SJCRH30 (cell line): Measurements from ENCODE around the gene AIF1. TPM values are rescaled to one million over a fixed set of nuclear protein-coding genes. Genes with fewer than 3 reads are reported as not detected.

Experiments used
- DNase-seq, 2 experiments: peaks; one replicate each; pipeline ENCODE4 v3.0.0-alpha.2; 2015 to 2020
- H3K27ac ChIP-seq: fragments of 250-450 bp; sonication (Bioruptor Pico); 2 replicates; pipeline ENCODE4 v1.5.1; 2020; ENCODE audit warnings: mild to moderate bottlenecking, moderate library complexity
- H3K27me3 ChIP-seq: fragments of 250-450 bp; sonication (Bioruptor Pico); 2 replicates; pipeline ENCODE4 v1.5.1; 2020; ENCODE audit warnings: mild to moderate bottlenecking, moderate library complexity
- H3K36me3 ChIP-seq: fragments of 250-450 bp; sonication (Bioruptor Pico); 2 replicates; pipeline ENCODE4 v1.5.1; 2020; ENCODE audit warnings: mild to moderate bottlenecking, moderate library complexity
- H3K4me1 ChIP-seq: fragments of 250-450 bp; sonication (Bioruptor Pico); 2 replicates; pipeline ENCODE4 v1.5.1; 2020; ENCODE audit warnings: mild to moderate bottlenecking, moderate library complexity
- H3K4me3 ChIP-seq: fragments of 250-450 bp; sonication (Bioruptor Pico); 2 replicates; pipeline ENCODE4 v1.5.1; 2020; ENCODE audit warnings: mild to moderate bottlenecking, moderate library complexity
- H3K9me3 ChIP-seq: fragments of 250-450 bp; sonication (Bioruptor Pico); replicated peaks from 2 replicates; pipeline ENCODE4 v1.5.1; 2020; ENCODE audit warnings: mild to moderate bottlenecking, moderate library complexity
- total RNA-seq: library from RNA; depleted of rRNA; stranded (reverse); fragments of >200 nt; shearing (Covaris generic); gene quantifications from 2 replicates; pipeline ENCODE4 v1.2.3, GENCODE V29; 2014; rRNA removed

AIF1 gene
- not detected in 2 replicates for total RNA-seq

DNA sequence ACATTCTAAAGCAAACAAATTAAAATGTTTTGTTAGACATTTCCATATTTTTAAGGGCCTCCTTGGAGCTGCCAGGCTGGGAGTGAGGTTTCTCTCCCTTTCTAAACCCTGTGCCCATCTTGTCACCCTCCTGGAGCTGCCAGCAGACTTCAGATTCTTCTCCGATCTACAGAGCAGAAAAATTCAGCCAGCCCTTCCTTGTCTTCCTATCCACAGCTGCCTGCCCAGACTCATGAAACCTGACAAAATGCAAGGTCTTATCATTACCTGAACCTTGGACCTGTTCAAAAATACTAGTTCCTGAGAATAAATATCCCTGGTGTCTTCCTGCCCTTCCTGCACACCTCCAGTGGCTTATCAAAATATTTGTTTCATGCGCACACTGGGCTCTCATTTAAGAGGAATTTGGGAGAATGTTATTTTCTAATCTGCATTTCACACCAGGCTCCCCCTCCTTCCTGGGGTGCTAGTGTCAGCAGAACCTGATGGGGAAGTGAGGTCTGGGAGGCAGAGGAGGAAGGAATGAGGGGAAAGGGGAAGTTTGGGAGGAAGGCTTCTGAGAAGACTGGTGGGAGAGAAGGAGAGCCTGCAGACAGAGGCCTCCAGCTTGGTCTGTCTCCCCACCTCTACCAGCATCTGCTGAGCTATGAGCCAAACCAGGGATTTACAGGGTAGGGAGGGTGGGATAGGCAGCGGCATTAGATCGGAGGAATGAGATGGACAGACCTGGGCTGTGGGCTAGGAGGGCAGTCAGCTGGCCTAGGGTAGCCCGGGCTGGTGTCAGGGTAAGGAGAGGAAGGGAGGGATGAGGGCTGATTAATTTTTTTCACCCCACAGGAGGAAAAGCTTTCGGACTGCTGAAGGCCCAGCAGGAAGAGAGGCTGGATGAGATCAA, at the start of gene AIF1:
Gene AIF1, plus strand, starts transcription at position 551 of the 895 bp plus-strand sequence. Its CDS starts 96 bp downstream, at position 647.
- no peak for DNase-seq
- no peaks in the 10 kb centered on the region for H3K36me3 ChIP-seq
- H3K27ac ChIP-seq = no peak within 1 kb of the TSS
- no peaks in the 10 kb centered on the region for H3K4me1 ChIP-seq
- no peaks in the 10 kb centered on the region for H3K9me3 ChIP-seq
- no peak within 1 kb of the TSS for H3K4me3 ChIP-seq
- H3K27me3 ChIP-seq = no peaks in the 10 kb centered on the region

DNA sequence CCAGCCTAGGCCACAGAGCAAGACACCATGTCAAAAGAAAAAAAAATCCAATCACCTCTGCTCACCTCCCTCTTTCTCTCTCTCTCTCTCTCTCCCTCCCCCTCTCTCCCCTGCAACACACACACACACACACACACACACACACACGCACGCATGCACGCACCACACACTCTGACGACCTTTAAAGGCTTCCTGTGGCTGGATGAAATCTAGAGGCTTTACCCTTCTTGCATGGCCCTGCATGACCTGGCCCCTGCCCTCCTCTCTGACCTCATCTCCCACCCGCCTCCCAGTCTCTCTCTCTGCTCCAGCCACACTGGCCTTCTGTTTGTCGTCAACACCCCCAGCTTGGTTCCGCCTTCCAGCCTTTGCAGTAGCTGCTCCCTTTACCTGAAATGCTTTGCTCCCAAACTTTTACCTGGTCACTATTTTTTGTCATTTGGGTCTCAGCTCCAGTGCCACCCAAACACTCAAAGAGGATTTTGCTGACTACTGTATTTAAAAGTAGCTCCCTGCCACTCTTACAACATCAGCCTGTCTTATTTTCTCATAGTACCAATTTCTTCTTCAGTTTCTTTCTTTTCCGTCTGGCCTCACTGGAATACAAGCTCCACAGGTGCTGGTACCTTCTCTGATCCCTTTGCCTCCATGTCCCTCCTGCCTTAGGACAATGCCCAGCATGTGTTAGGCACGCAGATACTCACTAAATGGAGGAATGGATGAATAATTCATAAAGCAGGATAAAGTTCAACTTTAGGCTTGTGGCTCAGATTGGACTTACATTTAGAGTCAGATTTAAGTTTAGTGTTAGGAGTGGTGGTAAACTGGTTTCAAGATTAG, 47.3 kb upstream of the AIF1 start:
- Histone ChIP-seq H3K9me3 (no peaks in the 10 kb centered on the region), H3K27ac (no peak overlapping the region), H3K4me1 (peaks cover 10% of the 10 kb centered on the region; the same call in 1 of the 2 replicates), H3K36me3 (no peaks in the 10 kb centered on the region), H3K27me3 (peaks cover 14% of the 10 kb centered on the region; the same call in 1 of the 2 replicates), H3K4me3 (no peak overlapping the region)
- no peak for DNase-seq

DNA sequence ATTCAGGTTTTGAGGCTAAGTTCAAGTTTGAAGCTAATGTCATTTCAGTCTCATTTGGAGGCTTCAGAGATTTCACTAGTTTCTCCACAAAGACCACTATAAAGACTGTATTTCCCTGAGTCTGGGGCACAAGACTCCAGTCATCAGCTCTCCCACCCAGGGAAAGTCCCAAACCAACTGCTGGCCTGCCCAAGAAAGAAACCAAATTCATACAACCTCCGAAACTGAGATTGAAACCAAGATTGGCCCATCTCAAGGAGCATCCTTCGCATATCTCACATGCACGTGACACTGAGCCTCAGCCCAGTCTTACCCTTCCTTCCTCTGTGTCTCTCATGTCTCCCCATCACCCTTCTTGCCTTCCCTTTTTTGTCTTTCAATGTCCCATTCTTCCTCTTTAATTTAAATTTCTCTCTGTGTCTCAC, 46.5 kb upstream of the AIF1 start:
- H3K27ac ChIP-seq = no peak overlapping the region
- no peaks in the 10 kb centered on the region for H3K9me3 ChIP-seq
- no peak overlapping the region for H3K4me3 ChIP-seq
- H3K36me3 ChIP-seq = no peaks in the 10 kb centered on the region
- peaks cover 3% of the 10 kb centered on the region; the same call in 1 of the 2 replicates for H3K4me1 ChIP-seq
- DNase-seq = no peak
- H3K27me3 ChIP-seq = peaks cover 14% of the 10 kb centered on the region; the same call in 1 of the 2 replicates

- no peak overlapping the region for H3K4me3 ChIP-seq
- no peak overlapping the region for H3K27ac ChIP-seq
- no peaks in the 10 kb centered on the region for H3K4me1 ChIP-seq
- H3K27me3 ChIP-seq = peaks cover 14% of the 10 kb centered on the region; the same call in 1 of the 2 replicates
- DNase-seq = no peak
- H3K36me3 ChIP-seq = no peaks in the 10 kb centered on the region
- H3K9me3 ChIP-seq = no peaks in the 10 kb centered on the region
Observed at GRCh38 chr6:31569861-31570536, 45.0 kb upstream of the AIF1 start.

GRCh38 chr6:31572041-31572911, 42.8 kb upstream of the AIF1 start, which contains the start of gene LTA:
LTA (plus strand) TSS chr6:31572289; CDS start chr6:31572743, 454 bp downstream.
- Histone ChIP-seq H3K9me3 (no peaks in the 10 kb centered on the region), H3K36me3 (no peaks in the 10 kb centered on the region), H3K27ac (no peak within 1 kb of the TSS), H3K27me3 (peaks cover 14% of the 10 kb centered on the region; the same call in 1 of the 2 replicates), H3K4me1 (no peaks in the 10 kb centered on the region), H3K4me3 (no peak within 1 kb of the TSS)
- no peak for DNase-seq

DNA sequence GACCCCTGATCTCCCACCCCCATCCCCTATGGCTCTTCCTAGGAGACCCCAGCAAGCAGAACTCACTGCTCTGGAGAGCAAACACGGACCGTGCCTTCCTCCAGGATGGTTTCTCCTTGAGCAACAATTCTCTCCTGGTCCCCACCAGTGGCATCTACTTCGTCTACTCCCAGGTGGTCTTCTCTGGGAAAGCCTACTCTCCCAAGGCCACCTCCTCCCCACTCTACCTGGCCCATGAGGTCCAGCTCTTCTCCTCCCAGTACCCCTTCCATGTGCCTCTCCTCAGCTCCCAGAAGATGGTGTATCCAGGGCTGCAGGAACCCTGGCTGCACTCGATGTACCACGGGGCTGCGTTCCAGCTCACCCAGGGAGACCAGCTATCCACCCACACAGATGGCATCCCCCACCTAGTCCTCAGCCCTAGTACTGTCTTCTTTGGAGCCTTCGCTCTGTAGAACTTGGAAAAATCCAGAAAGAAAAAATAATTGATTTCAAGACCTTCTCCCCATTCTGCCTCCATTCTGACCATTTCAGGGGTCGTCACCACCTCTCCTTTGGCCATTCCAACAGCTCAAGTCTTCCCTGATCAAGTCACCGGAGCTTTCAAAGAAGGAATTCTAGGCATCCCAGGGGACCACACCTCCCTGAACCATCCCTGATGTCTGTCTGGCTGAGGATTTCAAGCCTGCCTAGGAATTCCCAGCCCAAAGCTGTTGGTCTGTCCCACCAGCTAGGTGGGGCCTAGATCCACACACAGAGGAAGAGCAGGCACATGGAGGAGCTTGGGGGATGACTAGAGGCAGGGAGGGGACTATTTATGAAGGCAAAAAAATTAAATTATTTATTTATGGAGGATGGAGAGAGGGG, 41.6 kb upstream of the AIF1 start:
- H3K27me3 ChIP-seq = peaks cover 14% of the 10 kb centered on the region; the same call in 1 of the 2 replicates
- H3K9me3 ChIP-seq = no peaks in the 10 kb centered on the region
- no peak overlapping the region for H3K27ac ChIP-seq
- H3K4me3 ChIP-seq = no peak overlapping the region
- no peak for DNase-seq
- H3K4me1 ChIP-seq = no peaks in the 10 kb centered on the region
- H3K36me3 ChIP-seq = no peaks in the 10 kb centered on the region

DNA sequence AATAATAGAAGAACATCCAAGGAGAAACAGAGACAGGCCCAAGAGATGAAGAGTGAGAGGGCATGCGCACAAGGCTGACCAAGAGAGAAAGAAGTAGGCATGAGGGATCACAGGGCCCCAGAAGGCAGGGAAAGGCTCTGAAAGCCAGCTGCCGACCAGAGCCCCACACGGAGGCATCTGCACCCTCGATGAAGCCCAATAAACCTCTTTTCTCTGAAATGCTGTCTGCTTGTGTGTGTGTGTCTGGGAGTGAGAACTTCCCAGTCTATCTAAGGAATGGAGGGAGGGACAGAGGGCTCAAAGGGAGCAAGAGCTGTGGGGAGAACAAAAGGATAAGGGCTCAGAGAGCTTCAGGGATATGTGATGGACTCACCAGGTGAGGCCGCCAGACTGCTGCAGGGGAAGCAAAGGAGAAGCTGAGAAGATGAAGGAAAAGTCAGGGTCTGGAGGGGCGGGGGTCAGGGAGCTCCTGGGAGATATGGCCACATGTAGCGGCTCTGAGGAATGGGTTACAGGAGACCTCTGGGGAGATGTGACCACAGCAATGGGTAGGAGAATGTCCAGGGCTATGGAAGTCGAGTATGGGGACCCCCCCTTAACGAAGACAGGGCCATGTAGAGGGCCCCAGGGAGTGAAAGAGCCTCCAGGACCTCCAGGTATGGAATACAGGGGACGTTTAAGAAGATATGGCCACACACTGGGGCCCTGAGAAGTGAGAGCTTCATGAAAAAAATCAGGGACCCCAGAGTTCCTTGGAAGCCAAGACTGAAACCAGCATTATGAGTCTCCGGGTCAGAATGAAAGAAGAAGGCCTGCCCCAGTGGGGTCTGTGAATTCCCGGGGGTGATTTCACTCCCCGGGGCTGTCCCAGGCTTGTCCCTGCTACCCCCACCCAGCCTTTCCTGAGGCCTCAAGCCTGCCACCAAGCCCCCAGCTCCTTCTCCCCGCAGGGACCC, 40.6 kb upstream of the AIF1 start:
- Histone ChIP-seq H3K36me3 (no peaks in the 10 kb centered on the region), H3K9me3 (no peaks in the 10 kb centered on the region), H3K27ac (no peak overlapping the region), H3K4me3 (no peak overlapping the region), H3K27me3 (peaks cover 14% of the 10 kb centered on the region; the same call in 1 of the 2 replicates), H3K4me1 (no peaks in the 10 kb centered on the region)
- DNase-seq = no peak

DNA sequence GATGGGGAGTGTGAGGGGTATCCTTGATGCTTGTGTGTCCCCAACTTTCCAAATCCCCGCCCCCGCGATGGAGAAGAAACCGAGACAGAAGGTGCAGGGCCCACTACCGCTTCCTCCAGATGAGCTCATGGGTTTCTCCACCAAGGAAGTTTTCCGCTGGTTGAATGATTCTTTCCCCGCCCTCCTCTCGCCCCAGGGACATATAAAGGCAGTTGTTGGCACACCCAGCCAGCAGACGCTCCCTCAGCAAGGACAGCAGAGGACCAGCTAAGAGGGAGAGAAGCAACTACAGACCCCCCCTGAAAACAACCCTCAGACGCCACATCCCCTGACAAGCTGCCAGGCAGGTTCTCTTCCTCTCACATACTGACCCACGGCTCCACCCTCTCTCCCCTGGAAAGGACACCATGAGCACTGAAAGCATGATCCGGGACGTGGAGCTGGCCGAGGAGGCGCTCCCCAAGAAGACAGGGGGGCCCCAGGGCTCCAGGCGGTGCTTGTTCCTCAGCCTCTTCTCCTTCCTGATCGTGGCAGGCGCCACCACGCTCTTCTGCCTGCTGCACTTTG, 39.6 kb upstream of the AIF1 start, which contains the start of gene TNF:
Gene TNF, plus strand, starts transcription at position 231 of the 567 bp plus-strand sequence. Its CDS starts 177 bp downstream, at position 408.
- no peak for DNase-seq

GRCh38 chr6:31575952-31576685, 38.9 kb upstream of the AIF1 start:
- Histone ChIP-seq H3K4me3 (no peak overlapping the region), H3K9me3 (no peaks in the 10 kb centered on the region), H3K4me1 (no peaks in the 10 kb centered on the region), H3K27ac (no peak overlapping the region), H3K36me3 (no peaks in the 10 kb centered on the region), H3K27me3 (peaks cover 14% of the 10 kb centered on the region; the same call in 1 of the 2 replicates)
- DNase-seq = peak; percentile 7 to 21

More for the DNA sequence above, 39.6 kb upstream of the AIF1 start, which contains the start of gene TNF:
- Histone ChIP-seq H3K27ac (no peak within 1 kb of the TSS), H3K36me3 (no peaks in the 10 kb centered on the region), H3K9me3 (no peaks in the 10 kb centered on the region), H3K4me1 (no peaks in the 10 kb centered on the region), H3K27me3 (peaks cover 14% of the 10 kb centered on the region; the same call in 1 of the 2 replicates), H3K4me3 (no peak within 1 kb of the TSS)

- no peaks in the 10 kb centered on the region for H3K9me3 ChIP-seq
- H3K27me3 ChIP-seq = peaks cover 5% of the 10 kb centered on the region; the same call in 1 of the 2 replicates
- DNase-seq = no peak
- no peak overlapping the region for H3K4me3 ChIP-seq
- no peak overlapping the region for H3K27ac ChIP-seq
- no peaks in the 10 kb centered on the region for H3K36me3 ChIP-seq
- no peaks in the 10 kb centered on the region for H3K4me1 ChIP-seq
Observed at GRCh38 chr6:31576897-31577578, 38.0 kb upstream of the AIF1 start.
